Kidney (tissue), 14 donors: ENCODE results near the gene IL21R. TPM values are rescaled to one million over a fixed set of nuclear protein-coding genes. Genes with fewer than 3 reads are reported as not detected.
A peak's percentile ranks its signal among the peaks of the same experiment; 100 is the strongest.
"Not testable (repeated sequence)": the region's sequence is repeated elsewhere in the genome, so short reads cannot be mapped to it uniquely, and the experiment has no call there.

Source experiments
- DNase-seq, 5 donors: peaks; one replicate each; pipeline ENCODE4 v3.0.0-alpha.2; 2013 to 2020
- FAIRE-seq: peaks from 2 replicates; lab custom pipeline; 2012; peaks lifted over from hg19 to GRCh38; lab: Jason Lieb, UNC
- H3K27ac ChIP-seq, 2 donors: one replicate each; pipeline ENCODE4 v1.7.0; 2013; ENCODE audit warnings: low read depth in 2 of 2, low read length in 2 of 2, inconsistent platforms in 1 of 2
- H3K27me3 ChIP-seq: one replicate; pipeline ENCODE4 v1.7.1; 2013; ENCODE audit warnings: low read length, inconsistent platforms; ENCODE audit not compliant: control insufficient read depth, insufficient read depth
- H3K36me3 ChIP-seq, 3 donors: one replicate each; pipeline versions ENCODE4 v1.7.0 to v1.7.1; 2013; ENCODE audit warnings: low read length in 3 of 3, control low read depth in 1 of 3, inconsistent platforms in 1 of 3; ENCODE audit not compliant: insufficient read depth in 3 of 3, control insufficient read depth in 2 of 3
- H3K4me1 ChIP-seq, 3 donors: one replicate each; pipeline versions ENCODE4 v1.7.0 to v1.7.1; 2013; ENCODE audit warnings: low read length in 3 of 3, inconsistent platforms in 1 of 3, low read depth in 1 of 3; ENCODE audit not compliant: control insufficient read depth in 2 of 3, insufficient read depth in 2 of 3
- H3K4me3 ChIP-seq, 3 donors: one replicate each; pipeline versions ENCODE4 v1.7.0 to v1.8.1; 2013; ENCODE audit warnings: low read length in 3 of 3, control low read depth in 1 of 3, inconsistent platforms in 1 of 3
- H3K9ac ChIP-seq, 3 donors: one replicate each; pipeline versions ENCODE4 v1.7.0 to v1.7.1; 2013; ENCODE audit warnings: low read length in 3 of 3, control low read depth in 1 of 3, inconsistent platforms in 1 of 3
- H3K9me3 ChIP-seq, 3 donors: one replicate each; pipeline versions ENCODE4 v1.7.0 to v1.7.1; 2013; ENCODE audit warnings: low read length in 3 of 3, control low read depth in 1 of 3, inconsistent platforms in 1 of 3; ENCODE audit not compliant: control insufficient read depth in 2 of 3, insufficient read depth in 1 of 3
- CTCF ChIP-seq: IDR thresholded peaks from 3 replicates; pipeline ENCODE4 v1.5.1; 2012; ENCODE audit warnings: mild to moderate bottlenecking, moderate library complexity, borderline replicate concordance; ENCODE audit not compliant: insufficient read depth; ENCODE audit errors: extremely low read depth
- intact Hi-C: fragments of 100-400 bp; cut with DNase I; formaldehyde crosslinking; loops from one replicate; pipeline ENCODE4 v1.11.1; 2022
- polyA plus RNA-seq: library from polyadenylated mRNA; stranded (reverse); fragments of 350-450 nt; fragmentation: Illumina TruSeq; extraction: RNeasy Lipid Tissue Mini Kit (QIAGEN cat#74804); gene quantifications from one replicate; pipeline ENCODE4 v1.2.3, GENCODE V29; 2014; ENCODE audit warnings: low read depth, low replicate concordance; ENCODE audit not compliant: insufficient read depth
- total RNA-seq: library from RNA; stranded (reverse); fragmentation: NEBNext Ultra II Directional; extraction: Animal tissue kit (Norgen Biotek cat#: 25700); gene quantifications from one replicate; pipeline ENCODE4 v1.2.1, GENCODE V29; 2021
- donor health status: control.
- donor health status: control.
- donor health status: control.
- donor health status: control.
- donor health status: control.
- donor health status: DM: yes; HTN: yes; CAD: no.
- donor health status: Normal renal cell carcinoma (clear cell type).

Gene IL21R
- total and polyA plus RNA-seq, 2 donors from 2014 or later, result 0.65 to 3.0 TPM

GRCh38 chr16:27430923-27431484, 29.0 kb downstream of the IL21R start:
- H3K9me3 ChIP-seq, result no peaks in the 10 kb centered on the region
- FAIRE-seq (no peak), DNase-seq (no peak)
- TF ChIP-seq CTCF, result no peak
- intact Hi-C loops, result no loop called here
- H3K27me3 ChIP-seq, result no peaks in the 10 kb centered on the region
- H3K4me3 ChIP-seq, result no peak overlapping the region
- H3K9ac ChIP-seq, result no peak overlapping the region
- no peaks in the 10 kb centered on the region for H3K36me3 ChIP-seq
- no peak overlapping the region for H3K27ac ChIP-seq
- H3K4me1 ChIP-seq, result no peaks in the 10 kb centered on the region

GRCh38 chr16:27431773-27432532, 30.0 kb downstream of the IL21R start:
- H3K9me3 ChIP-seq, result no peaks in the 10 kb centered on the region
- H3K4me3 ChIP-seq, result no peak overlapping the region
- FAIRE-seq (no peak), DNase-seq (peak in 1 of 5 donors; percentile 23)
- H3K36me3 ChIP-seq, result no peaks in the 10 kb centered on the region
- no peaks in the 10 kb centered on the region for H3K27me3 ChIP-seq
- intact Hi-C loops, result no loop called here
- H3K4me1 ChIP-seq, result no peaks in the 10 kb centered on the region
- no peak for TF ChIP-seq CTCF
- no peak overlapping the region for H3K27ac ChIP-seq
- H3K9ac ChIP-seq, result no peak overlapping the region

- no peak for FAIRE-seq
- Histone ChIP-seq H3K9ac (no peak overlapping the region), H3K9me3 (no peaks in the 10 kb centered on the region), H3K27ac (no peak overlapping the region), H3K4me3 (no peak overlapping the region), H3K36me3 (no peaks in the 10 kb centered on the region), H3K27me3 (no peaks in the 10 kb centered on the region), H3K4me1 (no peaks in the 10 kb centered on the region)
- TF ChIP-seq CTCF, result no peak
- no peak for DNase-seq
- intact Hi-C loops, result no loop called here
Measured at GRCh38 chr16:27432558-27432957, 30.6 kb downstream of the IL21R start.

GRCh38 chr16:27433191-27433590, 31.2 kb downstream of the IL21R start:
- H3K27ac ChIP-seq, H3K9ac ChIP-seq, intact Hi-C loops, FAIRE-seq, H3K9me3 ChIP-seq, H3K4me1 ChIP-seq, H3K4me3 ChIP-seq, H3K36me3 ChIP-seq, H3K27me3 ChIP-seq, DNase-seq: not testable (repeated sequence)
